Neural cell (in vitro differentiated cells): Measurements from ENCODE around the gene SARS2.

ENCODE experiments used
- CTCF ChIP-seq: fragments of 450-650 bp; IDR thresholded peaks from 2 replicates; pipeline ENCODE4 v1.5.1; 2014; ENCODE audit warnings: antibody characterized with exemption, mild to moderate bottlenecking, moderate library complexity; ENCODE audit not compliant: poor library complexity, severe bottlenecking
- EP300 ChIP-seq: fragments of 450-650 bp; conservative IDR thresholded peaks from 2 replicates; pipeline ENCODE4 v1.6.1; 2014; ENCODE audit warnings: antibody characterized with exemption, mild to moderate bottlenecking, moderate library complexity; ENCODE audit not compliant: poor library complexity, severe bottlenecking
- EZH2 ChIP-seq: fragments of 200-600, 300-800 bp; shearing (Covaris generic), sonication (generic); IDR thresholded peaks from 2 replicates; pipeline ENCODE4 v1.6.1; 2014; ENCODE audit warnings: antibody characterized with exemption, low read length, borderline replicate concordance, mild to moderate bottlenecking; ENCODE audit not compliant: insufficient read depth, poor library complexity, severe bottlenecking
- MXI1 ChIP-seq: fragments of 450-650 bp; conservative IDR thresholded peaks from 2 replicates; pipeline ENCODE4 v1.6.1; 2014; ENCODE audit warnings: antibody characterized with exemption, mild to moderate bottlenecking; ENCODE audit not compliant: poor library complexity, severe bottlenecking
- RAD21 ChIP-seq: fragments of 450-650 bp; conservative IDR thresholded peaks from 2 replicates; pipeline ENCODE4 v1.6.1; 2014; ENCODE audit warnings: antibody characterized with exemption, mild to moderate bottlenecking, moderate library complexity
- REST ChIP-seq: IDR thresholded peaks from 2 replicates; pipeline ENCODE4 v1.6.1; 2012; ENCODE audit warnings: borderline replicate concordance
- SMC3 ChIP-seq: fragments of 450-650 bp; conservative IDR thresholded peaks from 2 replicates; pipeline ENCODE4 v1.6.1; 2014; ENCODE audit warnings: antibody characterized with exemption, mild to moderate bottlenecking, moderate library complexity; ENCODE audit not compliant: poor library complexity
- TAF1 ChIP-seq: IDR thresholded peaks from 2 replicates; pipeline ENCODE4 v1.6.1; 2012; ENCODE audit warnings: low read depth

- TF ChIP-seq MXI1 (no peak), EP300 (no peak), SMC3 (no peak), TAF1 (no peak), CTCF (no peak), RAD21 (no peak), EZH2 (no peak), REST (no peak)
Observed at GRCh38 chr19:38900743-38901190, 29.8 kb downstream of the SARS2 start.
